ENCODE measurements around the gene ERFE.

The ERFE gene

DNA sequence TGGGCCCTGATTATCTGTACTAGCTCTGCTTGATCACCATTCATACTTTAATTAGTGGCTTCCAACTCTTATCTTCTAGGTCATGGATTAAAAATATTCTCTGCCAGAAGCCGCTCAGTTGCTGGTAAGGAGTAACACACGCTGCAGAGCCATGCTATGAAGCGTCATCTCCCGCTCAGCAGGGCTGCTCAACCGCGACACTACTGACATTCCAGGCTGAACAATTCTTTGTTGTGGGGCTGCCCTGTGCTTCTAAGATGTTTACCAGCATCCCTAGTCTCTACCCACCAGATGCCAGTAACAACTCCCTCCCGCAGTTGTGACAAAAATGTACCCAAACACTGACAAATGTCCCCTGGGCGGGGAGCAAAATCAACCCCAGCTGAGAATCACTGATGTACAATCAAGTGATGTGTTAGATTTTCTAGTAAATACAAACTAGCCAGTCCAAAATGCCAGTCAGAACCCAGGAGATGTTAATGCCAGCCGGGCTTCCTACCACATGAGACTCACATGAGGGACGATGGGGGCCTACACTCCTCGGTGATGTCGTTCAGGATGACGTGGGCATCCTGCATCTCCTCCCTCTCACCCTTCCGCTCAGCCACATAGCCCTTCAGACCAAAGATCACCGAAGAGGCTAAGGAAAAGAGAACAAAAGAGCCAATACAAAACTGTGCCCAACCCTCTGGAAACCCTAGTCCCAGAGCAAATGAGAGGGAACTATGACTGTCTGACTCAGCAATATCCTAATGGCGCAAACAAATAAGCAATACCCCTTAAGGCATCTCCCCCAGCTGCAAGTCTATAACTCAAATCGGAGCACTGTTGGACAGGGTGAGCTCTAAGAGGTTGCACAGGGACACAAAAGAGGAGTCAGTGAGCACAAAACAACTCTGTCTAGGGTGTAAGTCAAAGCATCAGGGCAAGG is 29.1 kb downstream of the ERFE start:
- Histone ChIP-seq H3K4me3 (ENCODE audit: low read depth in 1 of 2, low read length in 2 of 2) (no peak overlapping the region), H3K4me2 (ENCODE audit: insufficient read depth, low read length) (no peak overlapping the region), H3K9me3 (ENCODE audit: insufficient read depth, low read length, severe bottlenecking) (no peaks in the 10 kb centered on the region), H3K27ac (ENCODE audit: low read length) (no peak overlapping the region), H3K79me2 (ENCODE audit: insufficient read depth, low read length) (peaks cover 3% of the 10 kb centered on the region; the same call in 1 of the 2 replicates), H2AFZ (ENCODE audit: low read depth, low read length) (no peak overlapping the region), H3K4me1 (ENCODE audit: insufficient read depth, low read length) (no peaks in the 10 kb centered on the region), H4K20me1 (ENCODE audit: insufficient read depth, low read length) (peaks cover 18% of the 10 kb centered on the region; the same call in 1 of the 2 replicates), H3K36me3 (ENCODE audit: insufficient read depth, low read length) (peaks cover 92% of the 10 kb centered on the region), H3K27me3 (ENCODE audit: insufficient read depth, low read length, poor library complexity) (no peaks in the 10 kb centered on the region), H3K9ac (ENCODE audit: low read depth, low read length) (no peak overlapping the region)
- no peak for TF ChIP-seq EZH2 (IDR thresholded peaks at IDR 0.05; ENCODE audit: borderline replicate concordance, low read depth, low read length, severe bottlenecking)
- TF ChIP-seq, protein P1, sequence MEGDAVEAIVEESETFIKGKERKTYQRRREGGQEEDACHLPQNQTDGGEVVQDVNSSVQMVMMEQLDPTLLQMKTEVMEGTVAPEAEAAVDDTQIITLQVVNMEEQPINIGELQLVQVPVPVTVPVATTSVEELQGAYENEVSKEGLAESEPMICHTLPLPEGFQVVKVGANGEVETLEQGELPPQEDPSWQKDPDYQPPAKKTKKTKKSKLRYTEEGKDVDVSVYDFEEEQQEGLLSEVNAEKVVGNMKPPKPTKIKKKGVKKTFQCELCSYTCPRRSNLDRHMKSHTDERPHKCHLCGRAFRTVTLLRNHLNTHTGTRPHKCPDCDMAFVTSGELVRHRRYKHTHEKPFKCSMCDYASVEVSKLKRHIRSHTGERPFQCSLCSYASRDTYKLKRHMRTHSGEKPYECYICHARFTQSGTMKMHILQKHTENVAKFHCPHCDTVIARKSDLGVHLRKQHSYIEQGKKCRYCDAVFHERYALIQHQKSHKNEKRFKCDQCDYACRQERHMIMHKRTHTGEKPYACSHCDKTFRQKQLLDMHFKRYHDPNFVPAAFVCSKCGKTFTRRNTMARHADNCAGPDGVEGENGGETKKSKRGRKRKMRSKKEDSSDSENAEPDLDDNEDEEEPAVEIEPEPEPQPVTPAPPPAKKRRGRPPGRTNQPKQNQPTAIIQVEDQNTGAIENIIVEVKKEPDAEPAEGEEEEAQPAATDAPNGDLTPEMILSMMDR (IDR thresholded peaks at IDR 0.05; ENCODE audit: borderline replicate concordance, extremely low read depth, low read length, poor library complexity, severe bottlenecking) = no peak
- no peak for DNase-seq
- no peak for ATAC-seq (ENCODE audit: insufficient read depth, low read depth)

DNA sequence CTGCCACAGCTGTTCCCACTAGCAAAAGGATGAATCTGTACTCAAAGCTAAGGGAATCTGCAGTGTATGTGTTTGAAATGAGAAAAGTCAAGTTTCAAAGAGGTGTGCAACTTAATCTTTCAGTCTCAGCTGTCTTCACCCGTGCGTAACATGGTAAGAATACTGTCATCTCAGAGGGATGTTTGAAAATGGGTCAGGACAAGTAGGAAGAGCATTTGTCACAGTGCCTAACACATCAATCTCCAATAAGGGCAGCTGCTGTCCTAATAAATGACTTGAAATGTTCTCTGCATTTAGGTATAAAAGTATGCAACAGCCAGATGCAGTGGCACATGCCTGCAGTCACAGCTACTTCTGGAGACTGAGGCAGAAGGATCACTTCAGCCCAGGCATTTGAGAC is 31.7 kb downstream of the ERFE start:
- Histone ChIP-seq H3K4me3 (ENCODE audit: low read depth in 1 of 2, low read length in 2 of 2) (no peak overlapping the region), H3K4me1 (ENCODE audit: insufficient read depth, low read length) (no peaks in the 10 kb centered on the region), H3K9me3 (ENCODE audit: insufficient read depth, low read length, severe bottlenecking) (no peaks in the 10 kb centered on the region), H3K27me3 (ENCODE audit: insufficient read depth, low read length, poor library complexity) (no peaks in the 10 kb centered on the region), H3K27ac (ENCODE audit: low read length) (no peak overlapping the region), H3K36me3 (ENCODE audit: insufficient read depth, low read length) (peaks cover 90% of the 10 kb centered on the region), H2AFZ (ENCODE audit: low read depth, low read length) (no peak overlapping the region), H3K4me2 (ENCODE audit: insufficient read depth, low read length) (no peak overlapping the region), H4K20me1 (ENCODE audit: insufficient read depth, low read length) (peaks cover 29% of the 10 kb centered on the region), H3K79me2 (ENCODE audit: insufficient read depth, low read length) (peaks cover 23% of the 10 kb centered on the region), H3K9ac (ENCODE audit: low read depth, low read length) (no peak overlapping the region)
- no peak for ATAC-seq (ENCODE audit: insufficient read depth, low read depth)
- TF ChIP-seq EZH2 (IDR thresholded peaks at IDR 0.05; ENCODE audit: borderline replicate concordance, low read depth, low read length, severe bottlenecking) = no peak
- TF ChIP-seq, protein P1 (IDR thresholded peaks at IDR 0.05; ENCODE audit: borderline replicate concordance, extremely low read depth, low read length, poor library complexity, severe bottlenecking) = no peak
- DNase-seq = no peak

DNA sequence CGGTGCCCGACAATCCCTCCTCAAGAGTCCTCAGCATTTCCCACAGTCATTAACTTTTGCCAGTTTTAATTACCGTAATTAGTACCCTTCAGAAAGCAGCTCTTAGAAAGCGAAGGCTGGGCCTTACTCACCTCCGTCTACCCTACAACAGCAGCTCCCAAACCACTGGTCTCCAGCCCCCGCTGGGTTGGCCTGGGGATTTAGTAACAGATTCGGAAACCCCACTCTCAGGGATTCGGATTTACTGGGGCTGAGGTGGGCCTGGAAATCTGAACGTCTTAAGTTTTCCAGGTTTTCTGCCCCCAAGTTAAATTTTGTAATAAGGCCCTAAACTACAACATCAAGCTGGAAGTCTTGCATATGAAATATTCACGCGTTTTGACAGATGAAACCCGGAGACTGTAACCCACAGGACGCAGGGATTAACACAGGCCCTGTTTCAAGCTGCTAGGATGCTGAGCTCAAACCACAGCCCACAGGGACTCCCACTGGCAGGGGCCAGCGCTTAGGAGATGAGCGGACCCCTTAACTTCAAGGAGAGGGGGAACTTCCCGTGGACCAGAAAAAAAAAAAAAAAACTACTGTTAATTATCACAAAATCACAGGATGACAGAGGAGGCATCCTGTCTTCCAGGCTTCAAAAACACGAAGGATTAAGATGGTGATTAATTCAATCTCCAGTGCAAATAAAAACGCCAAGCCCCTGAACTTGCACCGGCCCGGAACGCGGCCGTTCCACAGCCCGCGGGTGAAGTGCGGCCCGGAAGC is 43.7 kb downstream of the ERFE start:
- peak overlapping the region; percentile 75 for H3K27ac ChIP-seq (ENCODE audit: low read length)
- H4K20me1 ChIP-seq (ENCODE audit: insufficient read depth, low read length) = peaks cover 50% of the 10 kb centered on the region
- H3K4me1 ChIP-seq (ENCODE audit: insufficient read depth, low read length) = peaks cover 39% of the 10 kb centered on the region
- ATAC-seq (ENCODE audit: insufficient read depth, low read depth) (peak; percentile 66), DNase-seq (peak; percentile 70)
- H2AFZ ChIP-seq (ENCODE audit: low read depth, low read length) = peak overlapping the region; percentile 67; the same call in 1 of the 2 replicates
- TF ChIP-seq EZH2 (IDR thresholded peaks at IDR 0.05; ENCODE audit: borderline replicate concordance, low read depth, low read length, severe bottlenecking) = no peak
- TF ChIP-seq, protein P1 (IDR thresholded peaks at IDR 0.05; ENCODE audit: borderline replicate concordance, extremely low read depth, low read length, poor library complexity, severe bottlenecking) = no peak
- peak overlapping the region; percentile 65 to 86; a peak in 3 of 4 replicates for H3K4me3 ChIP-seq (ENCODE audit: low read depth in 1 of 2, low read length in 2 of 2)
- peaks cover 63% of the 10 kb centered on the region for H3K79me2 ChIP-seq (ENCODE audit: insufficient read depth, low read length)
- peaks cover 11% of the 10 kb centered on the region for H3K27me3 ChIP-seq (ENCODE audit: insufficient read depth, low read length, poor library complexity)
- H3K4me2 ChIP-seq (ENCODE audit: insufficient read depth, low read length) = peak overlapping the region; percentile 93
- H3K9ac ChIP-seq (ENCODE audit: low read depth, low read length) = peak overlapping the region; percentile 90
- H3K36me3 ChIP-seq (ENCODE audit: insufficient read depth, low read length) = peaks cover 9% of the 10 kb centered on the region
- H3K9me3 ChIP-seq (ENCODE audit: insufficient read depth, low read length, severe bottlenecking) = no peaks in the 10 kb centered on the region
